HCT116 (cell line): ENCODE results near the gene SLC13A4.

Source experiments
- CBX3 ChIP-seq: IDR thresholded peaks from 2 replicates; pipeline ENCODE4 v1.6.1; 2012; ENCODE audit warnings: low read depth
- EZH2 ChIP-seq: fragments of 200-600 bp; sonication (generic); IDR thresholded peaks from 2 replicates; pipeline ENCODE4 v1.6.1; 2017; ENCODE audit warnings: antibody characterized with exemption, mixed run types
- SIN3A ChIP-seq: IDR thresholded peaks from 2 replicates; pipeline ENCODE4 v1.6.1; 2012; ENCODE audit warnings: low read depth
- SRF ChIP-seq: IDR thresholded peaks from 2 replicates; pipeline ENCODE4 v1.6.1; 2012; ENCODE audit warnings: low read depth
- TF ChIP-seq, protein P1 (sequence below): IDR thresholded peaks from 2 replicates; pipeline ENCODE4 v1.6.1; 2012; ENCODE audit warnings: low read depth
- TF ChIP-seq, protein P2 (sequence below), 3 experiments: fragments of 200-600 bp in 1 of 3; sonication (generic) in 1 of 3; IDR thresholded peaks in 2 of 3; conservative IDR thresholded peaks in 1 of 3; 2 replicates each; pipeline ENCODE4 v1.5.1; 2012 to 2017; ENCODE audit warnings: low read depth in 2 of 3, low read length in 2 of 3, antibody characterized with exemption in 1 of 3, borderline replicate concordance in 1 of 3, control low read depth in 1 of 3, mild to moderate bottlenecking in 1 of 3, mixed read lengths in 1 of 3, mixed run types in 1 of 3, moderate library complexity in 1 of 3; ENCODE audit not compliant: insufficient read depth in 1 of 3
- TF ChIP-seq, protein P3 (sequence below): IDR thresholded peaks from 2 replicates; pipeline ENCODE4 v1.6.1; 2012

DNA sequence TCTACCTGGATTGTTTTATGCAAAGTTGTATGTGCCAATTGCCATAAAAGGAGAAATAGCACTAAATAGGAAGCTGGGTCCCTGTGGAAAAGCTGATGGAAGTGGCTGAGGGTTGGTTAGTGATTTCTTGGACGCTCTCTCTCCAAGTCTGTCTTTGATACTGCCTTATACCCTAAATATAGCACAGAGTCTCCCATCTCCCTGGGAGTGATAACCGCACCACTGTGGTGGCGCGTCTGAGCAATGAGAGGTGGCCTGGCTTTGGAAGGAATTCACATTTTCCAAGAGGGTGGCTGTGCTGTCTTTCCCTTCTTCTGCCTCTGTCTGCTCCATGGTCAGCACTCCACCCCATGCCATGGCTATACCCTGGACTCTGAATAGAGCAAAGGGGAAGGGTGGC is 34.4 kb downstream of the SLC13A4 start:
- TF ChIP-seq SRF (no peak), EZH2 (no peak), CBX3 (no peak), SIN3A (no peak)
- TF ChIP-seq, protein P1, sequence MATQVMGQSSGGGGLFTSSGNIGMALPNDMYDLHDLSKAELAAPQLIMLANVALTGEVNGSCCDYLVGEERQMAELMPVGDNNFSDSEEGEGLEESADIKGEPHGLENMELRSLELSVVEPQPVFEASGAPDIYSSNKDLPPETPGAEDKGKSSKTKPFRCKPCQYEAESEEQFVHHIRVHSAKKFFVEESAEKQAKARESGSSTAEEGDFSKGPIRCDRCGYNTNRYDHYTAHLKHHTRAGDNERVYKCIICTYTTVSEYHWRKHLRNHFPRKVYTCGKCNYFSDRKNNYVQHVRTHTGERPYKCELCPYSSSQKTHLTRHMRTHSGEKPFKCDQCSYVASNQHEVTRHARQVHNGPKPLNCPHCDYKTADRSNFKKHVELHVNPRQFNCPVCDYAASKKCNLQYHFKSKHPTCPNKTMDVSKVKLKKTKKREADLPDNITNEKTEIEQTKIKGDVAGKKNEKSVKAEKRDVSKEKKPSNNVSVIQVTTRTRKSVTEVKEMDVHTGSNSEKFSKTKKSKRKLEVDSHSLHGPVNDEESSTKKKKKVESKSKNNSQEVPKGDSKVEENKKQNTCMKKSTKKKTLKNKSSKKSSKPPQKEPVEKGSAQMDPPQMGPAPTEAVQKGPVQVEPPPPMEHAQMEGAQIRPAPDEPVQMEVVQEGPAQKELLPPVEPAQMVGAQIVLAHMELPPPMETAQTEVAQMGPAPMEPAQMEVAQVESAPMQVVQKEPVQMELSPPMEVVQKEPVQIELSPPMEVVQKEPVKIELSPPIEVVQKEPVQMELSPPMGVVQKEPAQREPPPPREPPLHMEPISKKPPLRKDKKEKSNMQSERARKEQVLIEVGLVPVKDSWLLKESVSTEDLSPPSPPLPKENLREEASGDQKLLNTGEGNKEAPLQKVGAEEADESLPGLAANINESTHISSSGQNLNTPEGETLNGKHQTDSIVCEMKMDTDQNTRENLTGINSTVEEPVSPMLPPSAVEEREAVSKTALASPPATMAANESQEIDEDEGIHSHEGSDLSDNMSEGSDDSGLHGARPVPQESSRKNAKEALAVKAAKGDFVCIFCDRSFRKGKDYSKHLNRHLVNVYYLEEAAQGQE = no peak
- TF ChIP-seq, protein P2, sequence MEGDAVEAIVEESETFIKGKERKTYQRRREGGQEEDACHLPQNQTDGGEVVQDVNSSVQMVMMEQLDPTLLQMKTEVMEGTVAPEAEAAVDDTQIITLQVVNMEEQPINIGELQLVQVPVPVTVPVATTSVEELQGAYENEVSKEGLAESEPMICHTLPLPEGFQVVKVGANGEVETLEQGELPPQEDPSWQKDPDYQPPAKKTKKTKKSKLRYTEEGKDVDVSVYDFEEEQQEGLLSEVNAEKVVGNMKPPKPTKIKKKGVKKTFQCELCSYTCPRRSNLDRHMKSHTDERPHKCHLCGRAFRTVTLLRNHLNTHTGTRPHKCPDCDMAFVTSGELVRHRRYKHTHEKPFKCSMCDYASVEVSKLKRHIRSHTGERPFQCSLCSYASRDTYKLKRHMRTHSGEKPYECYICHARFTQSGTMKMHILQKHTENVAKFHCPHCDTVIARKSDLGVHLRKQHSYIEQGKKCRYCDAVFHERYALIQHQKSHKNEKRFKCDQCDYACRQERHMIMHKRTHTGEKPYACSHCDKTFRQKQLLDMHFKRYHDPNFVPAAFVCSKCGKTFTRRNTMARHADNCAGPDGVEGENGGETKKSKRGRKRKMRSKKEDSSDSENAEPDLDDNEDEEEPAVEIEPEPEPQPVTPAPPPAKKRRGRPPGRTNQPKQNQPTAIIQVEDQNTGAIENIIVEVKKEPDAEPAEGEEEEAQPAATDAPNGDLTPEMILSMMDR (IDR thresholded peaks at IDR 0.05 in 2 of 3, conservative IDR thresholded peaks at IDR 0.05 in 1 of 3; ENCODE audit: borderline replicate concordance in 1 of 3, insufficient read depth in 1 of 3, low read depth in 2 of 3, low read length in 2 of 3) = no peak
- TF ChIP-seq, protein P3, sequence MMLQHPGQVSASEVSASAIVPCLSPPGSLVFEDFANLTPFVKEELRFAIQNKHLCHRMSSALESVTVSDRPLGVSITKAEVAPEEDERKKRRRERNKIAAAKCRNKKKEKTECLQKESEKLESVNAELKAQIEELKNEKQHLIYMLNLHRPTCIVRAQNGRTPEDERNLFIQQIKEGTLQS = no peak
